ENCODE results near the gene CPNE7. TPM values are rescaled to one million over a fixed set of nuclear protein-coding genes. Genes with fewer than 3 reads are reported as not detected.
A peak's percentile ranks its signal among the peaks of the same experiment; 100 is the strongest.

CPNE7 gene
- total and polyA plus RNA-seq, 9 of the 15 experiments (the other 6 are each of a cell fraction or from before 2014, with no cell fraction given): 0.30 to 73.4 (median 32.7) TPM

DNA sequence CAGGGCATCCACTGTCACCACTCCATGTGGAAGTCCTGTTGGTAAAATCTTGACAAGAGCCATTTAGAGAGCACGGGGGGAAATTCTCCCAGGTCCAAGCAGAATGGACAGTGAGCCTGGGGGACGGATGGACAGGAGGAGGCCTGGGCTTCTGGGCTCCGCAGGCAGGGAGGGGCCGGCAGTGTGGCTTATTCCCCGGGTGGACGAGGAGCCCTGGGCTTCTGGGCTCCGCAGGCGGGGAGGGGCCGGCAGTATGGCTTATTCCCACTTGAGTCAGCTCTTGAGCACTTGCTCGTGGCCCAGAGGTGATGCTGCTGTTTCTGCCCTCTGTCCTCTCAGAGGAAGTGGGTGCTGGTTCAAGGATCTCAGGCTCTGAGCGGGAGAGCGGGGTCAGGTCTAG is 37.3 kb upstream of the CPNE7 start (continued):
- TF ChIP-seq, protein P1, sequence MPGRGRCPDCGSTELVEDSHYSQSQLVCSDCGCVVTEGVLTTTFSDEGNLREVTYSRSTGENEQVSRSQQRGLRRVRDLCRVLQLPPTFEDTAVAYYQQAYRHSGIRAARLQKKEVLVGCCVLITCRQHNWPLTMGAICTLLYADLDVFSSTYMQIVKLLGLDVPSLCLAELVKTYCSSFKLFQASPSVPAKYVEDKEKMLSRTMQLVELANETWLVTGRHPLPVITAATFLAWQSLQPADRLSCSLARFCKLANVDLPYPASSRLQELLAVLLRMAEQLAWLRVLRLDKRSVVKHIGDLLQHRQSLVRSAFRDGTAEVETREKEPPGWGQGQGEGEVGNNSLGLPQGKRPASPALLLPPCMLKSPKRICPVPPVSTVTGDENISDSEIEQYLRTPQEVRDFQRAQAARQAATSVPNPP (IDR thresholded peaks at IDR 0.05; ENCODE audit: borderline replicate concordance, insufficient read depth, insufficient read length): no peak
- TF ChIP-seq PYGO2 (tag; IDR thresholded peaks at IDR 0.05) (no peak), NFIC (IDR thresholded peaks at IDR 0.05) (no peak), ZNF174 (CRISPR knock-in tag; IDR thresholded peaks at IDR 0.05) (no peak), ZZZ3 (IDR thresholded peaks at IDR 0.05) (no peak)

DNA sequence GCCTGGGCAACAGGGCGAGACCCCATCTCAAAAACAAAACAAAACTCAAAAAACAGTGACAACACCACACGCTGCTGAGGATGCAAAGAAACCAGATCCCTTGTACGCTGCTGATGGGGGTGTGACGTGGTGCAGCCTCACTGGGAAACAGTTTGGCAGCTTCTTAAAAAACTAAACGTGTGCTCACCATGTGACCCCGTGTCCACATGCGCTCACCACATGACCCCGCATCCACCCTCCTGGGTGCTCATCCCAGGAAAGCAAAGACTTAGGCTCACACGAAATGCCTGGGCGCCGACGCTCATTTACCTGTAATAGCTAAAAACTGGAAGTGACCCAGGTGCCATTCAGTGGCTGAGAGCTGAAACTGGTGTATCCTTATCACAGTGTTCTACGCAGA is 35.0 kb upstream of the CPNE7 start:
- intact Hi-C loops (cut with micrococcal nuclease) (no loop called here), in situ Hi-C loops (cut with MboI) (no loop called here)
- WGBS (ENCODE audit: insufficient coverage, low coverage, missing lambda C conversion rate): 84% methylated on average over 13 of the region's 13 CpGs
- Histone ChIP-seq H3K9ac (ENCODE audit: insufficient read depth in 1 of 2, low read depth in 2 of 2, low read length in 2 of 2) (peak overlapping the region in 1 of 2 experiments; percentile 64; a peak in 1 of 4 replicates), H3K4me3 (no peak overlapping the region), H3K27ac (ENCODE audit: extremely low read depth, low read depth, low read length) (no peak overlapping the region), H3K4me2 (ENCODE audit: insufficient read depth, low read length) (no peak overlapping the region), H3K27me3 (ENCODE audit: control insufficient read depth in 2 of 2, insufficient read depth in 2 of 2, low read length in 2 of 2) (no peaks in the 10 kb centered on the region), H3K79me2 (ENCODE audit: control insufficient read depth, insufficient read depth, low read length) (no peaks in the 10 kb centered on the region), H3K9me1 (ENCODE audit: control insufficient read depth, insufficient read depth, low read length) (no peaks in the 10 kb centered on the region), H4K20me1 (replicated peaks; ENCODE audit: control insufficient read depth, insufficient read depth, low read length) (0 out of 2 replicates have a peak, but pooled peaks cover 6% of the 10 kb centered on the region), H3K36me3 (ENCODE audit: control insufficient read depth, insufficient read depth, low read length) (peaks cover 64% of the 10 kb centered on the region; the same call in 2 of the 3 replicates), H3K4me1 (replicated peaks in 1 of 2; ENCODE audit: control insufficient read depth in 2 of 2, insufficient read depth in 2 of 2, low read length in 2 of 2) (peaks cover 0 to 17% of the 10 kb centered on the region in 2 experiments; a peak in 3 of 5 replicates), H2AFZ (ENCODE audit: low read depth, low read length) (no peak overlapping the region), H3K9me3 (replicated peaks; ENCODE audit: control insufficient read depth, insufficient read depth, low read depth, low read length) (no peaks in the 10 kb centered on the region)
- CTCF ChIA-PET (ENCODE audit: low intra/inter-chr PET ratio): no interaction called here
- peak; percentile 46 for FAIRE-seq
- ATAC-seq: no peak
- no TSS peak for BruUV-seq (replicated peaks)
- TF ChIP-seq ZNF263 (CRISPR knock-in tag; IDR thresholded peaks at IDR 0.05; ENCODE audit: borderline replicate concordance) (peak; percentile 24; the same call in 1 of the 2 replicates), CREB1 (IDR thresholded peaks at IDR 0.05) (no peak), CREB1 (CRISPR knock-in tag; IDR thresholded peaks at IDR 0.05) (0 out of 2 replicates have a peak, but pooled peaks have one; percentile 3), RBM39 (optimal IDR thresholded peaks at IDR 0.05; ENCODE audit: low read depth, low read length) (no peak)
- TF ChIP-seq, protein P2, sequence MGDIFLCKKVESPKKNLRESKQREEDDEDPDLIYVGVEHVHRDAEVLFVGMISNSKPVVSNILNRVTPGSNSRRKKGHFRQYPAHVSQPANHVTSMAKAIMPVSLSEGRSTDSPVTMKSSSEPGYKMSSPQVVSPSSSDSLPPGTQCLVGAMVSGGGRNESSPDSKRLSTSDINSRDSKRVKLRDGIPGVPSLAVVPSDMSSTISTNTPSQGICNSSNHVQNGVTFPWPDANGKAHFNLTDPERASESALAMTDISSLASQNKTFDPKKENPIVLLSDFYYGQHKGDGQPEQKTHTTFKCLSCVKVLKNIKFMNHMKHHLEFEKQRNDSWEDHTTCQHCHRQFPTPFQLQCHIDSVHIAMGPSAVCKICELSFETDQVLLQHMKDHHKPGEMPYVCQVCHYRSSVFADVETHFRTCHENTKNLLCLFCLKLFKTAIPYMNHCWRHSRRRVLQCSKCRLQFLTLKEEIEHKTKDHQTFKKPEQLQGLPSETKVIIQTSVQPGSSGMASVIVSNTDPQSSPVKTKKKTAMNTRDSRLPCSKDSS (IDR thresholded peaks at IDR 0.05; ENCODE audit: low read depth, partially characterized antibody): no peak
- TF ChIP-seq, protein P3, sequence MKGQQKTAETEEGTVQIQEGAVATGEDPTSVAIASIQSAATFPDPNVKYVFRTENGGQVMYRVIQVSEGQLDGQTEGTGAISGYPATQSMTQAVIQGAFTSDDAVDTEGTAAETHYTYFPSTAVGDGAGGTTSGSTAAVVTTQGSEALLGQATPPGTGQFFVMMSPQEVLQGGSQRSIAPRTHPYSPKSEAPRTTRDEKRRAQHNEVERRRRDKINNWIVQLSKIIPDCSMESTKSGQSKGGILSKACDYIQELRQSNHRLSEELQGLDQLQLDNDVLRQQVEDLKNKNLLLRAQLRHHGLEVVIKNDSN (CRISPR knock-in tag; IDR thresholded peaks at IDR 0.05): peak; percentile 82
- POLR2A ChIA-PET: interaction anchor here (0.7 to 1.1 kb wide), 5 partner anchors 18 to 38 kb away, joined by 3 to 5 read pairs (median 3); no protein-coding TSS in a partner anchor
- DNase-seq (ENCODE audit: extremely low read depth in 1 of 4, low spot score in 3 of 4): no peak

All from K562 (cell line).